GM19023 (cell line): Measurements from ENCODE around the gene HNF1B.

ENCODE experiments used
- ATAC-seq: cut with Tn5 transposase; IDR thresholded peaks from one replicate; pipeline ENCODE4 v1.9.1; 2021; ENCODE audit warnings: mild to moderate bottlenecking, moderate library complexity; ENCODE audit not compliant: unreplicated experiment

The HNF1B gene

GRCh38 chr17:37737971-37738370 lies 6.9 kb downstream of the HNF1B start:
- ATAC-seq = no peak

- no peak for ATAC-seq
Measured at GRCh38 chr17:37737081-37737480, 7.8 kb downstream of the HNF1B start.

- ATAC-seq = no peak
Measured at GRCh38 chr17:37736428-37736827, 8.4 kb downstream of the HNF1B start.

- no peak for ATAC-seq
Measured at GRCh38 chr17:37735165-37735564, 9.7 kb downstream of the HNF1B start.

- ATAC-seq = no peak
Measured at GRCh38 chr17:37732316-37732715, 12.5 kb downstream of the HNF1B start.

- no peak for ATAC-seq
Measured at GRCh38 chr17:37731056-37731455, 13.8 kb downstream of the HNF1B start.

- ATAC-seq = no peak
Measured at GRCh38 chr17:37729905-37730304, 15.0 kb downstream of the HNF1B start.

- no peak for ATAC-seq
Measured at GRCh38 chr17:37726891-37727675, 17.8 kb downstream of the HNF1B start.

GRCh38 chr17:37726248-37726647 lies 18.6 kb downstream of the HNF1B start:
- ATAC-seq = no peak

GRCh38 chr17:37725601-37726146 lies 19.2 kb downstream of the HNF1B start:
- no peak for ATAC-seq

- no peak for ATAC-seq
Measured at GRCh38 chr17:37725021-37725595, 19.8 kb downstream of the HNF1B start.

GRCh38 chr17:37720989-37721388 lies 23.9 kb downstream of the HNF1B start:
- ATAC-seq = no peak

- no peak for ATAC-seq
Measured at GRCh38 chr17:37719866-37720265, 25.0 kb downstream of the HNF1B start.

GRCh38 chr17:37718324-37719048 lies 26.4 kb downstream of the HNF1B start:
- ATAC-seq = no peak

- ATAC-seq = no peak
Measured at GRCh38 chr17:37717627-37718323, 27.1 kb downstream of the HNF1B start.

GRCh38 chr17:37714897-37715296 lies 30.0 kb downstream of the HNF1B start:
- ATAC-seq = no peak

GRCh38 chr17:37713624-37714023 lies 31.2 kb downstream of the HNF1B start:
- ATAC-seq = no peak

GRCh38 chr17:37713028-37713431 lies 31.8 kb downstream of the HNF1B start:
- ATAC-seq = no peak

- ATAC-seq = no peak
Measured at GRCh38 chr17:37711113-37711512, 33.7 kb downstream of the HNF1B start.

GRCh38 chr17:37710344-37710886 lies 34.4 kb downstream of the HNF1B start:
- no peak for ATAC-seq
